ENCODE results near the gene GPR137. TPM values are rescaled to one million over a fixed set of nuclear protein-coding genes. Genes with fewer than 3 reads are reported as not detected.

The GPR137 gene
- total and polyA plus RNA-seq, 10 of the 15 experiments (the other 5 are each of a cell fraction or from before 2014, with no cell fraction given), result 0.37 to 29.2 (median 13.8) TPM

GRCh38 chr11:64243236-64243854 lies 42.3 kb upstream of the GPR137 start:
- ATAC-seq (no peak), DNase-seq (ENCODE audit: low read depth, low spot score) (no peak), FAIRE-seq (no peak)
- SMC1A ChIA-PET (ENCODE audit: uncharacterized antibody, unreplicated experiment), result interaction anchor here (0.8 to 5.0 kb wide), 2 partner anchors 15 to 37 kb away, joined by 3 to 40 read pairs; partner anchors contain the start of gene FERMT3
- no peak overlapping the region for H3K4me3 ChIP-seq
- peaks cover 38% of the 10 kb centered on the region for H3K79me2 ChIP-seq (ENCODE audit: control insufficient read depth, insufficient read depth, low read length)
- H4K20me1 ChIP-seq (ENCODE audit: control insufficient read depth, insufficient read depth), result no peaks in the 10 kb centered on the region
- H3K4me2 ChIP-seq (ENCODE audit: control insufficient read depth, insufficient read depth), result peak overlapping the region; percentile 46; the same call in 1 of the 2 replicates
- no peak overlapping the region for H3K27ac ChIP-seq (ENCODE audit: control insufficient read depth, insufficient read depth)
- RAD21 ChIA-PET (ENCODE audit: unreplicated experiment), result interaction anchor here (0.9 to 8.6 kb wide), 5 partner anchors 9 to 59 kb away, joined by 3 to 104 read pairs (median 4); partner anchors contain the start of genes FERMT3, NUDT22 and TRPT1
- peaks cover 0 to 10% of the 10 kb centered on the region in 2 experiments; a peak in 2 of 4 replicates for H3K36me3 ChIP-seq (ENCODE audit: control insufficient read depth in 2 of 2, insufficient read depth in 2 of 2, low read length in 1 of 2)
- no peak overlapping the region for H3K9ac ChIP-seq (ENCODE audit: control insufficient read depth, insufficient read depth, low read length)
- H2AFZ ChIP-seq (ENCODE audit: control insufficient read depth, low read depth, low read length), result no peak overlapping the region
- TF ChIP-seq RBBP5 (conservative IDR thresholded peaks at IDR 0.05), result no peak
- TF ChIP-seq HCFC1 (IDR thresholded peaks at IDR 0.05; ENCODE audit: low read length), result no peak
- TF ChIP-seq POLR2A (IDR thresholded peaks at IDR 0.05; ENCODE audit: low read depth, low read length), result peak; percentile 59
- no peak for TF ChIP-seq MEF2A (IDR thresholded peaks at IDR 0.05; ENCODE audit: insufficient read depth, low read depth, low read length)
- no peak for TF ChIP-seq SMC3 (IDR thresholded peaks at IDR 0.05; ENCODE audit: borderline replicate concordance, low read length)
- TF ChIP-seq, protein P1, sequence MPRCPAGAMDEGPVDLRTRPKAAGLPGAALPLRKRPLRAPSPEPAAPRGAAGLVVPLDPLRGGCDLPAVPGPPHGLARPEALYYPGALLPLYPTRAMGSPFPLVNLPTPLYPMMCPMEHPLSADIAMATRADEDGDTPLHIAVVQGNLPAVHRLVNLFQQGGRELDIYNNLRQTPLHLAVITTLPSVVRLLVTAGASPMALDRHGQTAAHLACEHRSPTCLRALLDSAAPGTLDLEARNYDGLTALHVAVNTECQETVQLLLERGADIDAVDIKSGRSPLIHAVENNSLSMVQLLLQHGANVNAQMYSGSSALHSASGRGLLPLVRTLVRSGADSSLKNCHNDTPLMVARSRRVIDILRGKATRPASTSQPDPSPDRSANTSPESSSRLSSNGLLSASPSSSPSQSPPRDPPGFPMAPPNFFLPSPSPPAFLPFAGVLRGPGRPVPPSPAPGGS (IDR thresholded peaks at IDR 0.05; ENCODE audit: borderline replicate concordance, insufficient read depth, low read depth, low read length, poor library complexity, severe bottlenecking), result no peak
- no peak for TF ChIP-seq IRF4 (IDR thresholded peaks at IDR 0.05; ENCODE audit: low read depth, low read length)
- peak; percentile 52; the same call in 1 of the 2 replicates for TF ChIP-seq POLR2AphosphoS5 (IDR thresholded peaks at IDR 0.05; ENCODE audit: low read length)
- peaks cover 32% of the 10 kb centered on the region for H3K4me1 ChIP-seq (ENCODE audit: control insufficient read depth, insufficient read depth, low read length)
- POLR2A ChIA-PET, result interaction anchor here (1.2 to 7.4 kb wide), 8 partner anchors 16 to 61 kb away, joined by 3 to 82 read pairs (median 5); partner anchors contain the start of genes BAD, DNAJC4, FERMT3 and NUDT22
- intact Hi-C loops (cut with micrococcal nuclease; ENCODE audit: unreplicated experiment), result no loop called here
- no peaks in the 10 kb centered on the region for H3K9me3 ChIP-seq (replicated peaks; ENCODE audit: control insufficient read depth, insufficient read depth, low read length)
- no peaks in the 10 kb centered on the region for H3K27me3 ChIP-seq (replicated peaks in 1 of 2; ENCODE audit: control insufficient read depth in 2 of 2, insufficient read depth in 2 of 2, low read length in 1 of 2)
- CTCF ChIA-PET, result interaction anchor here (1.2 to 6.2 kb wide), 8 partner anchors 8 to 112 kb away, joined by 3 to 66 read pairs (median 12); partner anchors contain the start of genes BAD, CATSPERZ, FERMT3 and NUDT22
- in situ Hi-C loops (cut with MboI), result loop anchor here (25.0 kb wide), 1 partner anchor 1619 kb away; the partner anchor contains the start of genes CFL1, EFEMP2 and MUS81
- 77% methylated on average over 8 of the region's 8 CpGs for WGBS (ENCODE audit: insufficient coverage, insufficient replicate concordance, low lambda C conversion rate, missing lambda C conversion rate)
- no TSS peak for BruUV-seq (replicated peaks)
